GM21447 (cell line): ENCODE measurements around the gene DHX30.
"Not testable (repeated sequence)": the region's sequence is repeated elsewhere in the genome, so short reads cannot be mapped to it uniquely, and the experiment has no call there.

Source experiments
- ATAC-seq: cut with Tn5 transposase; IDR thresholded peaks from one replicate; pipeline ENCODE4 v1.9.1; 2021; ENCODE audit not compliant: unreplicated experiment

DHX30 gene

GRCh38 chr3:47813551-47814177, 10.7 kb downstream of the DHX30 start:
- ATAC-seq: no peak

GRCh38 chr3:47817609-47818008, 14.7 kb downstream of the DHX30 start:
- no peak for ATAC-seq

GRCh38 chr3:47824541-47825473, 21.9 kb downstream of the DHX30 start:
- ATAC-seq: peak; percentile 93

- no peak for ATAC-seq
Measured at GRCh38 chr3:47825590-47825989, 22.7 kb downstream of the DHX30 start.

GRCh38 chr3:47829482-47829881, 26.5 kb downstream of the DHX30 start:
- ATAC-seq: not testable (repeated sequence)

- no peak for ATAC-seq
Measured at GRCh38 chr3:47836986-47837385, 34.0 kb downstream of the DHX30 start.

- no peak for ATAC-seq
Measured at GRCh38 chr3:47838503-47838902, 35.6 kb downstream of the DHX30 start.

- no peak for ATAC-seq
Measured at GRCh38 chr3:47841786-47842349, 38.9 kb downstream of the DHX30 start.

GRCh38 chr3:47846186-47846879, 43.4 kb downstream of the DHX30 start:
- no peak for ATAC-seq

- no peak for ATAC-seq
Measured at GRCh38 chr3:47846880-47847248, 43.9 kb downstream of the DHX30 start.

GRCh38 chr3:47847260-47847659, 44.3 kb downstream of the DHX30 start:
- no peak for ATAC-seq

GRCh38 chr3:47847801-47848518, 45.0 kb downstream of the DHX30 start:
- ATAC-seq: no peak

GRCh38 chr3:47848599-47849117, 45.7 kb downstream of the DHX30 start:
- ATAC-seq: no peak

GRCh38 chr3:47849186-47849698, 46.3 kb downstream of the DHX30 start:
- ATAC-seq: no peak

- ATAC-seq: no peak
Measured at GRCh38 chr3:47849699-47850563, 47.0 kb downstream of the DHX30 start.

- no peak for ATAC-seq
Measured at GRCh38 chr3:47850564-47851410, 47.8 kb downstream of the DHX30 start.

GRCh38 chr3:47851888-47852603, 49.1 kb downstream of the DHX30 start:
- no peak for ATAC-seq
